Measurements from ENCODE around the gene SKI.

The SKI gene

GRCh38 chr1:2267051-2267830 is 39.1 kb downstream of the SKI start:
- DNase-seq: no peak

- DNase-seq: no peak
These were observed 39.7 kb downstream of the SKI start for GRCh38 chr1:2267862-2268261.

- no peak for DNase-seq
These were observed 40.4 kb downstream of the SKI start for GRCh38 chr1:2268285-2269056.

- DNase-seq: no peak
These were observed 41.2 kb downstream of the SKI start for GRCh38 chr1:2269193-2269921.

GRCh38 chr1:2269922-2270259 is 41.8 kb downstream of the SKI start:
- DNase-seq: no peak

GRCh38 chr1:2270260-2271100 is 42.4 kb downstream of the SKI start:
- no peak for DNase-seq

GRCh38 chr1:2271211-2271721 is 43.1 kb downstream of the SKI start:
- DNase-seq: no peak

GRCh38 chr1:2271841-2272655 is 43.9 kb downstream of the SKI start:
- DNase-seq: no peak

GRCh38 chr1:2272686-2273400 is 44.7 kb downstream of the SKI start:
- no peak for DNase-seq

- DNase-seq: no peak
These were observed 45.4 kb downstream of the SKI start for GRCh38 chr1:2273401-2274090.

- no peak for DNase-seq
These were observed 46.3 kb downstream of the SKI start for GRCh38 chr1:2274231-2274928.

GRCh38 chr1:2274929-2275475 is 46.9 kb downstream of the SKI start:
- no peak for DNase-seq

GRCh38 chr1:2275796-2276536 is 47.8 kb downstream of the SKI start:
- DNase-seq: no peak

GRCh38 chr1:2276803-2277580 is 48.9 kb downstream of the SKI start:
- DNase-seq: no peak

GRCh38 chr1:2277741-2278488 is 49.8 kb downstream of the SKI start:
- DNase-seq: no peak

- DNase-seq: no peak
These were observed 50.6 kb downstream of the SKI start for GRCh38 chr1:2278591-2279209.

- no peak for DNase-seq
These were observed 51.1 kb downstream of the SKI start for GRCh38 chr1:2279210-2279639.

All from stimulated activated CD4-positive, alpha-beta T cell treated with anti-CD3 and anti-CD28 coated beads, Interleukin-4, amount 100 ng/mL, for 4 hours (primary cell).